Vagina (tissue), 2 donors: Measurements from ENCODE around the gene NAT10. TPM values are rescaled to one million over a fixed set of nuclear protein-coding genes. Genes with fewer than 3 reads are reported as not detected.

Experiments
- DNase-seq, 2 donors: peaks; one replicate each; pipeline ENCODE4 v3.0.0-alpha.2; 2017; ENCODE audit errors: extremely low spot score in 2 of 2
- H3K27ac ChIP-seq: fragments of 200-600 bp; sonication (generic); one replicate; pipeline ENCODE4 v1.5.1; 2019
- H3K27me3 ChIP-seq: fragments of 200-600 bp; sonication (generic); one replicate; pipeline ENCODE4 v1.5.1; 2019
- H3K36me3 ChIP-seq, 2 donors: fragments of 200-600 bp; sonication (generic); one replicate each; pipeline ENCODE4 v1.5.1; 2017 to 2019
- H3K4me1 ChIP-seq: fragments of 200-600 bp; sonication (generic); one replicate; pipeline ENCODE4 v1.5.1; 2019
- H3K4me3 ChIP-seq, 2 donors: fragments of 200-600 bp; sonication (generic); 1 replicate in 1 of 2; 2 replicates in 1 of 2; pipeline ENCODE4 v1.5.1; 2016 to 2019
- H3K9me3 ChIP-seq: fragments of 200-600 bp; sonication (generic); one replicate; pipeline ENCODE4 v1.5.1; 2019
- POLR2A ChIP-seq, 2 donors: fragments of 450-650 bp; IDR thresholded peaks; one replicate each; pipeline ENCODE4 v1.6.1; 2017; ENCODE audit warnings: antibody characterized with exemption in 2 of 2, mild to moderate bottlenecking in 2 of 2, moderate library complexity in 2 of 2
- POLR2AphosphoS5 ChIP-seq, 2 donors: sonication (generic); formaldehyde crosslinking; IDR thresholded peaks; one replicate each; pipeline ENCODE4 v1.9.0; 2017; ENCODE audit warnings: antibody characterized with exemption in 2 of 2, mild to moderate bottlenecking in 2 of 2, low read depth in 1 of 2; ENCODE audit not compliant: insufficient read depth in 1 of 2
- intact Hi-C: fragments of 100-400 bp; cut with DNase I; formaldehyde crosslinking; loops from one replicate; pipeline ENCODE4 v1.15.1; 2023
- total RNA-seq: library from RNA; depleted of rRNA; stranded (reverse); fragments of >200 nt; gene quantifications from one replicate; pipeline ENCODE4 v1.2.3, GENCODE V29; 2016
- TF ChIP-seq, protein P1 (sequence below), 3 experiments: fragments of 450-650 bp in 2 of 3; fragments of 200-600 bp in 1 of 3; sonication (generic) in 1 of 3; IDR thresholded peaks; one replicate each; pipeline ENCODE4 v1.5.1; 2017 to 2019; ENCODE audit warnings: antibody characterized with exemption in 3 of 3, mild to moderate bottlenecking in 2 of 3, moderate library complexity in 2 of 3

NAT10 gene
- total RNA-seq, 1 donor from 2014 or later: 24.8 TPM

DNA sequence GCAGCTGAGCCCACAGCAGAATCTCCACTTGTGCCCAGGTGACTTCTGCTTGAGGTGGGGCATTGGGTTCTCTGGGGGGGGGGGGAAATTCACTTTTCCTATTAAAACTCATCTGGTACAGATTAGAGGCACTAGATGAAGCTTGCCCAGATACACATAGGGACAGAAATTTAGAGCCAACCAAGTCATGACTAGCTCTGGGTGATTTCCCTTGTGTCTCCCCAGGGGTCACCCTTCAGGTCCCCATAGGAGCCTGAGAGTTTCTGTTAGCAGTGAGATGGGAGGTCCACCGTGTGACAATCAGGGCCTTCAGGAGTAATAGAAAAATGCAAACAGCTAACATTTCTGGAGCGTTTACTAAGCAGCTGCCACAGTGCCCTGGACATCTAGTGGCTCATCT lies 77.0 kb downstream of the NAT10 start:
- Histone ChIP-seq H3K4me1 (peaks cover 4% of the 10 kb centered on the region), H3K27me3 (no peaks in the 10 kb centered on the region), H3K4me3 (no peak overlapping the region), H3K9me3 (no peaks in the 10 kb centered on the region), H3K36me3 (no peaks in the 10 kb centered on the region), H3K27ac (no peak overlapping the region)
- TF ChIP-seq POLR2AphosphoS5 (IDR thresholded peaks at IDR 0.05; ENCODE audit: insufficient read depth in 1 of 2, low read depth in 1 of 2): no peak
- no peak for TF ChIP-seq POLR2A (IDR thresholded peaks at IDR 0.05)
- TF ChIP-seq, protein P1, sequence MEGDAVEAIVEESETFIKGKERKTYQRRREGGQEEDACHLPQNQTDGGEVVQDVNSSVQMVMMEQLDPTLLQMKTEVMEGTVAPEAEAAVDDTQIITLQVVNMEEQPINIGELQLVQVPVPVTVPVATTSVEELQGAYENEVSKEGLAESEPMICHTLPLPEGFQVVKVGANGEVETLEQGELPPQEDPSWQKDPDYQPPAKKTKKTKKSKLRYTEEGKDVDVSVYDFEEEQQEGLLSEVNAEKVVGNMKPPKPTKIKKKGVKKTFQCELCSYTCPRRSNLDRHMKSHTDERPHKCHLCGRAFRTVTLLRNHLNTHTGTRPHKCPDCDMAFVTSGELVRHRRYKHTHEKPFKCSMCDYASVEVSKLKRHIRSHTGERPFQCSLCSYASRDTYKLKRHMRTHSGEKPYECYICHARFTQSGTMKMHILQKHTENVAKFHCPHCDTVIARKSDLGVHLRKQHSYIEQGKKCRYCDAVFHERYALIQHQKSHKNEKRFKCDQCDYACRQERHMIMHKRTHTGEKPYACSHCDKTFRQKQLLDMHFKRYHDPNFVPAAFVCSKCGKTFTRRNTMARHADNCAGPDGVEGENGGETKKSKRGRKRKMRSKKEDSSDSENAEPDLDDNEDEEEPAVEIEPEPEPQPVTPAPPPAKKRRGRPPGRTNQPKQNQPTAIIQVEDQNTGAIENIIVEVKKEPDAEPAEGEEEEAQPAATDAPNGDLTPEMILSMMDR (IDR thresholded peaks at IDR 0.05): no peak
- no peak for DNase-seq
- intact Hi-C loops: no loop called here

- H3K4me3 ChIP-seq: no peak overlapping the region
- H3K9me3 ChIP-seq: no peaks in the 10 kb centered on the region
- H3K27me3 ChIP-seq: no peaks in the 10 kb centered on the region
- H3K27ac ChIP-seq: no peak overlapping the region
- TF ChIP-seq, protein P1 (IDR thresholded peaks at IDR 0.05): no peak
- TF ChIP-seq POLR2AphosphoS5 (IDR thresholded peaks at IDR 0.05; ENCODE audit: insufficient read depth in 1 of 2, low read depth in 1 of 2) (no peak), POLR2A (IDR thresholded peaks at IDR 0.05) (no peak)
- intact Hi-C loops: no loop called here
- peaks cover 4% of the 10 kb centered on the region for H3K4me1 ChIP-seq
- no peaks in the 10 kb centered on the region for H3K36me3 ChIP-seq
- no peak for DNase-seq
Observed at GRCh38 chr11:34182921-34183685, 77.7 kb downstream of the NAT10 start.

- Histone ChIP-seq H3K36me3 (no peaks in the 10 kb centered on the region), H3K4me1 (peaks cover 4% of the 10 kb centered on the region), H3K4me3 (no peak overlapping the region), H3K9me3 (no peaks in the 10 kb centered on the region), H3K27me3 (no peaks in the 10 kb centered on the region), H3K27ac (no peak overlapping the region)
- no peak for DNase-seq
- TF ChIP-seq POLR2AphosphoS5 (IDR thresholded peaks at IDR 0.05; ENCODE audit: insufficient read depth in 1 of 2, low read depth in 1 of 2): no peak
- no peak for TF ChIP-seq POLR2A (IDR thresholded peaks at IDR 0.05)
- TF ChIP-seq, protein P1 (IDR thresholded peaks at IDR 0.05): no peak
- intact Hi-C loops: no loop called here
Observed at GRCh38 chr11:34183848-34184391, 78.5 kb downstream of the NAT10 start.

DNA sequence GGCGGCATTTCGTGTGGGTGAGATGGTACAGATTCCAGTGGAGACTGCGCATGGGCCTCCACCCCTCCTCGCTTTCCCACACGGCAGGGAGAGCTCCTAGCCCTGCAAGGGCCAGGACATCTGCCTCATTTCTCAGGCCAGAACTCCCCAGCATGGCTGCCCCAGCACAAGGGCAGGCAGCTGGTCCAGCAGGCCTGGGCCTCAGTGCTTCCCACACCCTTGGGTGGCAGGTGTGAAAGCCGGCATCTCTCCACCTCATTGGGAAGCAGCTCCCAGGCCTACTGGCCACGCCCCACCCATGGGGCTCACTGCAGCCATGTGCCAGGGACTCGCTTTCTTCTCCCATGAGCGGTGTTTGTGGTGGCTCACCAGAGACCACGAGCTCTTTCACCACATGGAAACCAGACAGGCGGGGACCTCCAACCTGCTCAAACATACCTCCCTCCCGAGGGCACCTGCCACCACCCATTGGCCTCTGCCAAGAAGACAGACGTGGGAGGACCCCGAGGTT lies 79.1 kb downstream of the NAT10 start:
- intact Hi-C loops: no loop called here
- no peaks in the 10 kb centered on the region for H3K27me3 ChIP-seq
- no peak for TF ChIP-seq POLR2AphosphoS5 (IDR thresholded peaks at IDR 0.05; ENCODE audit: insufficient read depth in 1 of 2, low read depth in 1 of 2)
- no peak for TF ChIP-seq POLR2A (IDR thresholded peaks at IDR 0.05)
- TF ChIP-seq, protein P1 (IDR thresholded peaks at IDR 0.05): no peak
- DNase-seq: no peak
- no peaks in the 10 kb centered on the region for H3K36me3 ChIP-seq
- no peak overlapping the region for H3K4me3 ChIP-seq
- H3K4me1 ChIP-seq: peaks cover 4% of the 10 kb centered on the region
- H3K9me3 ChIP-seq: no peaks in the 10 kb centered on the region
- H3K27ac ChIP-seq: no peak overlapping the region
